GM18858 (cell line): ENCODE data around the gene ZC3H12A.
A peak's percentile ranks its signal among the peaks of the same experiment; 100 is the strongest.

Experiments
- ATAC-seq: cut with Tn5 transposase; IDR thresholded peaks from one replicate; pipeline ENCODE4 v1.9.1; 2021; ENCODE audit not compliant: unreplicated experiment

ZC3H12A gene

GRCh38 chr1:37474046-37474696 lies at the start of gene ZC3H12A:
Gene ZC3H12A (plus strand): TSS chr1:37474580. CDS start chr1:37475497, 917 bp downstream.
- ATAC-seq: peak; percentile 36

GRCh38 chr1:37425221-37425620 lies 49.2 kb upstream of the ZC3H12A start:
- ATAC-seq: no peak

- no peak for ATAC-seq
Observed at GRCh38 chr1:37429029-37429428, 45.4 kb upstream of the ZC3H12A start.

GRCh38 chr1:37430103-37430985 lies 44.0 kb upstream of the ZC3H12A start:
- ATAC-seq: no peak

- no peak for ATAC-seq
Observed at GRCh38 chr1:37432716-37433115, 41.7 kb upstream of the ZC3H12A start.

GRCh38 chr1:37433171-37433570 lies 41.2 kb upstream of the ZC3H12A start:
- no peak for ATAC-seq

- no peak for ATAC-seq
Observed at GRCh38 chr1:37434292-37435225, 39.8 kb upstream of the ZC3H12A start.

GRCh38 chr1:37437087-37437486 lies 37.3 kb upstream of the ZC3H12A start:
- no peak for ATAC-seq

GRCh38 chr1:37438037-37438868 lies 36.1 kb upstream of the ZC3H12A start:
- no peak for ATAC-seq

- no peak for ATAC-seq
Observed at GRCh38 chr1:37438869-37439343, 35.5 kb upstream of the ZC3H12A start.

- no peak for ATAC-seq
Observed at GRCh38 chr1:37439349-37439995, 34.9 kb upstream of the ZC3H12A start.

GRCh38 chr1:37441490-37441889 lies 32.9 kb upstream of the ZC3H12A start:
- no peak for ATAC-seq

- ATAC-seq: no peak
Observed at GRCh38 chr1:37442139-37442538, 32.2 kb upstream of the ZC3H12A start.

- ATAC-seq: no peak
Observed at GRCh38 chr1:37442644-37443043, 31.7 kb upstream of the ZC3H12A start.

- ATAC-seq: no peak
Observed at GRCh38 chr1:37446874-37447273, 27.5 kb upstream of the ZC3H12A start.

GRCh38 chr1:37448185-37448584 lies 26.2 kb upstream of the ZC3H12A start:
- no peak for ATAC-seq

- no peak for ATAC-seq
Observed at GRCh38 chr1:37448691-37449417, 25.5 kb upstream of the ZC3H12A start.

- no peak for ATAC-seq
Observed at GRCh38 chr1:37449936-37450335, 24.4 kb upstream of the ZC3H12A start.

GRCh38 chr1:37452416-37452815 lies 22.0 kb upstream of the ZC3H12A start:
- ATAC-seq: no peak
